H1 (cell line): Measurements from ENCODE around the gene DIO3. TPM values are rescaled to one million over a fixed set of nuclear protein-coding genes. Genes with fewer than 3 reads are reported as not detected.

Experiments
- BACH1 ChIP-seq: IDR thresholded peaks from 2 replicates; pipeline ENCODE4 v1.6.1; 2012; ENCODE audit warnings: low read length, improper control_type of control experiment
- CHD2 ChIP-seq: IDR thresholded peaks from 2 replicates; pipeline ENCODE4 v1.6.1; 2012; ENCODE audit warnings: low read length, improper control_type of control experiment
- GABPA ChIP-seq: IDR thresholded peaks from 2 replicates; pipeline ENCODE4 v1.6.1; 2011; ENCODE audit warnings: mild to moderate bottlenecking, low read length, moderate library complexity, borderline replicate concordance; ENCODE audit not compliant: insufficient read depth
- RNF2 ChIP-seq: fragments of 200-900, 300-1000 bp; sonication (generic); IDR thresholded peaks from 2 replicates; pipeline ENCODE4 v1.7.1; 2016; ENCODE audit warnings: borderline replicate concordance, low read depth, mild to moderate bottlenecking, antibody characterized with exemption, low read length; ENCODE audit not compliant: poor library complexity, severe bottlenecking; ENCODE audit errors: missing control alignments
- SAP30 ChIP-seq: fragments of 300-600 bp; sonication (generic); IDR thresholded peaks from 2 replicates; pipeline ENCODE4 v1.7.1; 2012; ENCODE audit warnings: low read length, moderate library complexity, mild to moderate bottlenecking, inconsistent platforms; ENCODE audit not compliant: insufficient read depth, insufficient replicate concordance
- polyA plus RNA-seq, 7 experiments: library from polyadenylated mRNA; depleted of rRNA in 3 of 7; stranded (reverse) in 5 of 7; unstranded in 2 of 7; fragments of >200 nt in 5 of 7; fragments of 200-250 nt in 2 of 7; gene quantifications; 1 replicate in 5 of 7; 2 replicates in 1 of 7; 4 replicates in 1 of 7; pipeline versions ENCODE4 v1.2.1 to v1.2.3, GENCODE V29; 2011 to 2013; ENCODE audit warnings: missing spikeins in 2 of 7, mixed read lengths in 2 of 7
- total RNA-seq: library from RNA; stranded (reverse); fragmentation: NEBNext Ultra II Directional; extraction: Animal tissue kit (Norgen Biotek cat#: 25700); gene quantifications from 2 replicates; pipeline ENCODE4 v1.2.1, GENCODE V29; 2021
- TF ChIP-seq, protein P1 (sequence below): IDR thresholded peaks from 2 replicates; pipeline ENCODE4 v1.6.1; 2012; ENCODE audit warnings: low read length, inconsistent platforms

DIO3 gene
- total and polyA plus RNA-seq, 2 of the 8 experiments (the other 6 are each of a cell fraction or from before 2014, with no cell fraction given): 0.17 to 0.19 TPM

DNA sequence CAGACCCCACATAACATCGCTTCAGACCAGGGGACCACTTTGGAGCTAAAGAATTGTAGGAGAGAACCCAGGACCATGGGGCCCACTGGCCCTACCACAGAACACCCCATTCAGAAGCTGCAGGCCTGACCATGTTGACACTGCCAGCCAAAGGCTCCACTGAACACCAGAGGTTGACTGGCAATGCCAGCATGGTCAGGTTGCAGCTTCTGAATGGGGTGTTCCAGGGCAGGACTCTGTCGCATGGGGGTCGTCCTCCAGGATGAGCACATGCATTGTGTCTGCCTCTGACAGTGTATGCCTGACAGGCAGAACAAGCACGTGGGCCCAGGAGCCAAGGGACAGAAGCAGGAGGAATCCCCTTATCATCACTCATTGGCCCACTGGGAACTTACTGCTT is 34.1 kb downstream of the DIO3 start (continued):
- TF ChIP-seq RNF2: no peak
- TF ChIP-seq GABPA: no peak
- TF ChIP-seq, protein P1, sequence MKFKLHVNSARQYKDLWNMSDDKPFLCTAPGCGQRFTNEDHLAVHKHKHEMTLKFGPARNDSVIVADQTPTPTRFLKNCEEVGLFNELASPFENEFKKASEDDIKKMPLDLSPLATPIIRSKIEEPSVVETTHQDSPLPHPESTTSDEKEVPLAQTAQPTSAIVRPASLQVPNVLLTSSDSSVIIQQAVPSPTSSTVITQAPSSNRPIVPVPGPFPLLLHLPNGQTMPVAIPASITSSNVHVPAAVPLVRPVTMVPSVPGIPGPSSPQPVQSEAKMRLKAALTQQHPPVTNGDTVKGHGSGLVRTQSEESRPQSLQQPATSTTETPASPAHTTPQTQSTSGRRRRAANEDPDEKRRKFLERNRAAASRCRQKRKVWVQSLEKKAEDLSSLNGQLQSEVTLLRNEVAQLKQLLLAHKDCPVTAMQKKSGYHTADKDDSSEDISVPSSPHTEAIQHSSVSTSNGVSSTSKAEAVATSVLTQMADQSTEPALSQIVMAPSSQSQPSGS: no peak
- no peak for TF ChIP-seq CHD2
- no peak for TF ChIP-seq BACH1
- no peak for TF ChIP-seq SAP30
- TF ChIP-seq, all 59 proteins: peak for 0
